Activated T-helper 1 cell treated with anti-CD3 and anti-CD28 coated beads, Interleukin-2, amount 50 U/mL, for 16 hours (primary cell): ENCODE measurements around the gene PLCG1.

Experiments
- DNase-seq, 2 donors: peaks; one replicate each; pipeline ENCODE4 v3.0.0-alpha.2; 2020; ENCODE audit warnings: low read depth in 1 of 2, low spot score in 1 of 2

The PLCG1 gene

DNA sequence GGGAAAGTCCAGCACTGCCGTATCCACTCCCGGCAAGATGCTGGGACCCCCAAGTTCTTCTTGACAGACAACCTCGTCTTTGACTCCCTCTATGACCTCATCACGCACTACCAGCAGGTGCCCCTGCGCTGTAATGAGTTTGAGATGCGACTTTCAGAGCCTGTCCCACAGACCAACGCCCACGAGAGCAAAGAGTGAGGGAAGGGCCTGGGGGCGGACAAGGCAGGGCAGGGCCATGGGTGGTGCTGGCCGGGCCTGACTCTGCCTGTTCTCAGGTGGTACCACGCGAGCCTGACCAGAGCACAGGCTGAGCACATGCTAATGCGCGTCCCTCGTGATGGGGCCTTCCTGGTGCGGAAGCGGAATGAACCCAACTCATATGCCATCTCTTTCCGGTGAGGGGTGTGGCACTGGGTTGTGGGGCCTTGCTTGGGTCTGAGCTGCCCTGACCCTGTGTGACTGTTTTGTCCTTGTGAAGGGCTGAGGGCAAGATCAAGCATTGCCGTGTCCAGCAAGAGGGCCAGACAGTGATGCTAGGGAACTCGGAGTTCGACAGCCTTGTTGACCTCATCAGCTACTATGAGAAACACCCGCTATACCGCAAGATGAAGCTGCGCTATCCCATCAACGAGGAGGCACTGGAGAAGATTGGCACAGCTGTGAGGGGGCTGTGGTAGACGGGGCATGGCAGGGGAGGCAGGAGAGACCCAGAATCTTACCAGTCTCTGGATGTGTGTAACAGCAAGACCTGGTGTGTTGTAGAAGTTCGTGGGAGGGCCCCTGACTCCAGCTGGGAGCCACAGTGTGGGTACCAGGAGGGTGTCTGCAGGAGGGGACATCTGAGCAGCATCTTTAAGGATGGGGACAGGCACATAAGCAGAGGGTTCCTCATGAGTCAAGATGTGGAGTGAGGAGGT, 29.1 kb downstream of the PLCG1 start:
- no peak for DNase-seq

DNA sequence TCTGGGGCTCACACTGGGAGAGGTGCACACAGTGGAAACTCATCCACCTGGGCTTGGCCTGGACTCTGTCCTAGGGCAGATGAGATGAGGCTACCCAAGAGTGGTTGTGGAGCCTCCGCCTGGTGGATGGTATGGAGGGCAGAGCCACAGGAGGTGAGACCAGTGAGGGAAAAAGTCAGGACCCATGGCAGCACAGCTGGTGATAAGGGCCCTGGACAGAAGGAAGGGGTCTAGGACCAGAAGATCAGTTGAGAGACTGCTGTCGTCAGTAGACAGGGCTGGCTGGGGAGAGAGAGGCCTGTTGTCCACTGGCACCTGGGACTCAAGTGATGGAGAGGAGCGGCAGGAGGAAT, 29.8 kb downstream of the PLCG1 start:
- DNase-seq, result no peak

GRCh38 chr20:41167481-41168253, 30.3 kb downstream of the PLCG1 start:
- DNase-seq, result no peak

DNA sequence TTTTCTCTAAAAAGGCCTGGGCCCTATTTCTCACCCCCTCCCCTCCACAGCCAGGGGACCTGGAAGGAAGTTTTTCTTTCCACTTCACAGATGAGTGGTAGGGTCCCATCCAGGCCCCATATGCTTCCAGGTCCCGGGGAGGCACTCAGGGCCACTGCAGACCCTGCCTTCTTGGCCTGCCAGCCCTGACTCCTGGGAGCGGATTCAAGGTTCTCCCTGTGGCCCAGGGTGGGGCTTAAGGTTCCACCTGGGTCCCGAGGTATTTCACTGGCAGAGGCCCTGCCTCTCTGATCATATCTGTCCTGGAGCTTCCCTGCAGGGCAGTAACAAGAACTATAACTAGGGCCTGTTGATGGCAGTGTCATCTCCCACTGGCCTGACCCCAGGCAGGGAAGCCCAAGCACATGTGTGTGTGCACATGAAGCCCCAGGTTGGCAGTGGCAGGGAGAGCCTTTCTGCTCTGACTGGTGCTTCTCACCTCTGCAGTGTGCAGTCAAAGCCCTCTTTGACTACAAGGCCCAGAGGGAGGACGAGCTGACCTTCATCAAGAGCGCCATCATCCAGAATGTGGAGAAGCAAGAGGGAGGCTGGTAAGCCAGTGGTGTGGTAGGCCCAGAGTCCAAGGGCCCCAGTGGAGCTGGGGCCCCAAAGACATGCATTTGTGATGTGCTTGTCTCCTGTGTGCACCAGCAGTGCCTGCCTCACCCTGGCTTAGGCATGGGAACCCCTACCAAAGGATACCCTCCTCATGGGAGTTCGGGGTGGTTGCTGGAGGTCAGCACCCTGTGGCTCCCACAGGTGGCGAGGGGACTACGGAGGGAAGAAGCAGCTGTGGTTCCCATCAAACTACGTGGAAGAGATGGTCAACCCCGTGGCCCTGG, 31.2 kb downstream of the PLCG1 start:
- no peak for DNase-seq

GRCh38 chr20:41169162-41169690, 31.9 kb downstream of the PLCG1 start:
- DNase-seq, result no peak

- no peak for DNase-seq
Observed at GRCh38 chr20:41169791-41170351, 32.5 kb downstream of the PLCG1 start.

- DNase-seq, result no peak
Observed at GRCh38 chr20:41170386-41171105, 33.2 kb downstream of the PLCG1 start.

DNA sequence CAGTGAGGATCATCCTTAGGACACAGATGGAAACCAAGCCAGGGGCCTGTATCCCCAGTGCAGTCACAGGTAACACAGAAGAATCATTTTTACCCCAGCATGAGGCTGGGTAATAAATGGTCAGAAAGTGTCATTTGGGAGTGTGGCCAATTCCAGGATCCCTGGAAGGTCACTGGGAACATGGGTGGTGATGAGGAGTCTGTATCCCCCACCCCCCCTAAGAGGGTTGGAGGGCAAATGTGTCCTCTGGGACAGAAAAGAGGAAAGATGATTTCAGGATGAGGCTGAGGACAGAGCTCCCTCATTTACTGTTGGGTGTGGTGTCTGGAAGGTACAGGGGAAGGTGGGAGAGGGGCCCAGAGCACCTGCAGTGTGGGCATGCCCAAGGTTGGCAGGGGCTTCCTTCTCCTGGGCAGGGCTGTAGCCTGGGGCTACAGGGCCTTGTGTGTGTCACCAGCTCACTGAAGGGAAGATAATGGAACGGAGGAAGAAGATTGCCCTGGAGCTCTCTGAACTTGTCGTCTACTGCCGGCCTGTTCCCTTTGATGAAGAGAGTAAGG, 34.5 kb downstream of the PLCG1 start:
- DNase-seq, result no peak

- no peak for DNase-seq
Observed at GRCh38 chr20:41172296-41173140, 35.2 kb downstream of the PLCG1 start.

GRCh38 chr20:41173161-41173721, 35.9 kb downstream of the PLCG1 start:
- DNase-seq, result peak; percentile 52

DNA sequence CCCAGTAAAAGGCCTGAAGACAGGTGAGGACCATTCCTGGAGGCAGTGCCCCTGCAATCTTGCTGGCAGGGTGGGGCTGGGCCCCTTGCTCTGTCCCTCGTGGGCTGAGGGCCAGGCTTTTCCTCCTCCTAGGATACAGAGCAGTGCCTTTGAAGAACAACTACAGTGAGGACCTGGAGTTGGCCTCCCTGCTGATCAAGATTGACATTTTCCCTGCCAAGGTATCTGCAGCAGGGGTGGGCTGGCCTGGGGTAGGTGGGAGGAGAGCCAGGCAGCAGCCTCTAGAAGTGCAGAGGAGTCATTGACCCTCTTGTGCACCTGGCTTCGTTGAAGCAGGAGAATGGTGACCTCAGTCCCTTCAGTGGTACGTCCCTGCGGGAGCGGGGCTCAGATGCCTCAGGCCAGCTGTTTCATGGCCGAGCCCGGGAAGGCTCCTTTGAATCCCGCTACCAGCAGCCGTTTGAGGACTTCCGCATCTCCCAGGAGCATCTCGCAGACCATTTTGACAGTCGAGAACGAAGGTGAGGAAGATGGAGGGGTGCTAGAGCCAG, 36.5 kb downstream of the PLCG1 start:
- no peak for DNase-seq

- no peak for DNase-seq
Observed at GRCh38 chr20:41174373-41174772, 37.0 kb downstream of the PLCG1 start.

DNA sequence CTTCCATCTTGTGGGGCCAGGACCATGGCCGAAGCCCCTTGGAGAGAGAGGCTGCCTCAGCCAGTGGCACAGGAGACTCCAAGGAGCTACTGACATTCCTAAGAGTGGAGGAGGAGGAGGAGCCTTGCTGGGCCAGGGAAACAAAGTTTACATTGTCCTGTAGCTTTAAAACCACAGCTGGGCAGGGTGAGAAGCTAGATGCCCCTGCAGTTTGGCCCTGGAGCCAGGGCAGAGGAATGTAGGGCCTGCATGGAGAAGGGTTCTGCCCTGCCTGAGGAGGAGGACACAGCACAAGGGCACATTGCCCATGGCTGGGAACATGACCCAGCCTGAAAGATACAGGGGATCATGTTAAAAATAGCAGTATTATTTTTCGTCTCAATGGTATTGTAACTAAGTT, 37.4 kb downstream of the PLCG1 start:
- DNase-seq, result no peak

DNA sequence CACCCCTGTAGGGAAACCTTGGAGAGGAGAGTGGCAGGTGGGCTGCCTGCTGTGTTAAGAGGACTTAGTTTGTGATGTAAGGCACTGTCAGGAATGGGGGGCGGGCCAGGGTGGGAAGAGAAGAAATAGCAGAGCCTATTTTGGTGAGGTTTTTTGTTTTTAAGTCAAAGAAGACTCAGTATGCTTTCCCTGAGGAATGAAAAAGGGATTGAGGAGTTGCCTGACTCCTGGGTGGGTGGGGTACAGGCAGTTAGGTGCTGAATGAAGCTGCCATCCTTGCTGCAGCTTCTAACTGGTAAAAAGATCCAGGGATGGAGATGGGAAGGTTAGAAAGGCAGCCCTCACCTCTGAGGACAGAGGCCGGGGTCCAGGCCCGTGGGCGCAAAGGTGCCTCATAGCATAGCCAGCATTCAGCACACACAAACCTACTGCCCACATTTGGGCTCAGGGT, 37.9 kb downstream of the PLCG1 start:
- no peak for DNase-seq

DNA sequence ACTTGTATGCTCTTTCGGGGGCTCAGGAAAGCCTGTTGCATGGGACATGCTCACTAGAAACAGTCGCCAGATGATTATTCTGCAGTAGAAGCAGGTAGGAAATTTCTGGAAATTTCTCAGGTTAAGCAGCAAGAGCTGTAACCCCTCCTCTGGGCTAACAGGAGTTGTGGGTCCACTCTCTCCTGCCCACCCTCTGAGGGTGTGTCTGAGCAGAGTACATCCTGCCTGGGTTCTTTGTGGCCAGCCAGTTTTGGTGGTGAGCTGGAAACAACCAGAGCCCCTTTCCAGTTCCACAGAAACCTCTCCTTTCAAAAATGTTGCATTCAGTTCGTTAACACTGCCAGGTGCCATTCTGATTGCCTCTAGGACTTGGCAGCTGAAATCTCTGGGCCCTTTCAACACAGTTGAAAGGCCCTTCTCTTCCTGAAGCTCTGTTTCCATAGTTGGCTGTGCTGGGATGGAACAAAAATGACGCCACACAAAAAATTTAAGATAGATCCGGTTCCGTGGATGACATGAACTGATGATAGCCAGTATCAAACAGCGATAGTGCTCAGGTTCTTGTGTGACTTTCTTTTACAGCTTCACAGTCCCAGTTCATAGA, 38.5 kb downstream of the PLCG1 start:
- DNase-seq, result no peak

- DNase-seq, result no peak
Observed at GRCh38 chr20:41176711-41177552, 39.6 kb downstream of the PLCG1 start.

GRCh38 chr20:41177636-41178035, 40.3 kb downstream of the PLCG1 start:
- no peak for DNase-seq
